Activated CD4-positive, alpha-beta memory T cell treated with anti-CD3 and anti-CD28 coated beads for 36 hours (primary cell): ENCODE results near the gene VDR. TPM values are rescaled to one million over a fixed set of nuclear protein-coding genes. Genes with fewer than 3 reads are reported as not detected.

Experiments
- CTCF ChIA-PET: fragments of 350-600 bp; sonication (Branson Sonifier 250); formaldehyde crosslinking; loops from one replicate; lab custom pipeline; 2021; ENCODE audit warnings: antibody characterized with exemption, inconsistent platforms; lab: Charles Lee
- POLR2A ChIA-PET: fragments of 350-600 bp; sonication (Branson Sonifier 250); formaldehyde crosslinking; loops from one replicate; lab custom pipeline; 2021; ENCODE audit warnings: antibody characterized with exemption; lab: Charles Lee
- DNase-seq: peaks from one replicate; pipeline ENCODE4 v3.0.0-alpha.2; 2020
- H3K27ac Mint-ChIP-seq: one replicate; pipeline ENCODE4 v1.8.0; 2021; ENCODE audit warnings: mixed read lengths
- H3K27me3 Mint-ChIP-seq: one replicate; pipeline ENCODE4 v1.8.0; 2021; ENCODE audit warnings: mixed read lengths
- H3K36me3 Mint-ChIP-seq: one replicate; pipeline ENCODE4 v1.8.0; 2021; ENCODE audit warnings: mixed read lengths
- H3K4me1 Mint-ChIP-seq: one replicate; pipeline ENCODE4 v1.8.0; 2021; ENCODE audit warnings: low read depth, mixed read lengths
- H3K4me3 Mint-ChIP-seq: one replicate; pipeline ENCODE4 v1.8.0; 2021; ENCODE audit warnings: mild to moderate bottlenecking, mixed read lengths
- H3K9me3 Mint-ChIP-seq: one replicate; pipeline ENCODE4 v1.8.0; 2021; ENCODE audit warnings: mixed read lengths
- intact Hi-C: fragments of 100-400 bp; cut with micrococcal nuclease; formaldehyde crosslinking; loops from one replicate; pipeline ENCODE4 v1.15.1; 2023
- total RNA-seq, 2 experiments: library from RNA; stranded (reverse); gene quantifications; one replicate each; pipeline ENCODE4 v1.2.3, GENCODE V29; 2021

Gene VDR
- total RNA-seq, 2 experiments from 2014 or later: 156 TPM

- DNase-seq: peak; percentile 60
- ChIA-PET POLR2A (interaction anchor here (1.0 to 6.3 kb wide), 3 partner anchors 10 to 22 kb away, joined by 3 to 76 read pairs (median 3); partner anchors contain the start of gene VDR), CTCF (interaction anchor here (2.6 to 5.1 kb wide), 3 partner anchors 13 to 23 kb away, joined by 14 to 34 read pairs (median 30); partner anchors contain the start of gene VDR)
- Mint-ChIP-seq H3K4me3 (peak overlapping the region; percentile 89), H3K4me1 (peaks cover 84% of the 10 kb centered on the region), H3K27ac (peak overlapping the region; percentile 97), H3K9me3 (no peaks in the 10 kb centered on the region), H3K36me3 (peaks cover 87% of the 10 kb centered on the region), H3K27me3 (no peaks in the 10 kb centered on the region)
- intact Hi-C loops: loop anchor here (10.0 kb wide), 1 partner anchor 487 kb away; no protein-coding TSS in a partner anchor
Observed at GRCh38 chr12:47881826-47882427, 22.9 kb downstream of the VDR start.

GRCh38 chr12:47881051-47881450, 23.7 kb downstream of the VDR start:
- ChIA-PET CTCF (interaction anchor here (0.9 to 2.6 kb wide), 5 partner anchors 12 to 139 kb away, joined by 3 to 14 read pairs (median 4); partner anchors contain the start of gene TMEM106C), POLR2A (interaction anchor here (1.0 to 1.4 kb wide), 3 partner anchors 11 to 175 kb away, joined by 3 to 4 read pairs (median 3); partner anchors contain the start of gene RPAP3)
- peak overlapping the region; percentile 89 for H3K4me3 Mint-ChIP-seq
- peaks cover 88% of the 10 kb centered on the region for H3K36me3 Mint-ChIP-seq
- no peaks in the 10 kb centered on the region for H3K27me3 Mint-ChIP-seq
- peak overlapping the region; percentile 66 for H3K27ac Mint-ChIP-seq
- no peaks in the 10 kb centered on the region for H3K9me3 Mint-ChIP-seq
- intact Hi-C loops: loop anchor here (10.0 kb wide), 1 partner anchor 486 kb away; no protein-coding TSS in a partner anchor
- no peak for DNase-seq
- H3K4me1 Mint-ChIP-seq: peaks cover 84% of the 10 kb centered on the region

- DNase-seq: no peak
- H3K4me1 Mint-ChIP-seq: peaks cover 68% of the 10 kb centered on the region
- POLR2A ChIA-PET: interaction anchor here (2.5 kb wide), 1 partner anchor 10 kb away, joined by 14 read pairs; no protein-coding TSS in a partner anchor
- peak overlapping the region; percentile 44 for H3K27ac Mint-ChIP-seq
- no peaks in the 10 kb centered on the region for H3K27me3 Mint-ChIP-seq
- peaks cover 91% of the 10 kb centered on the region for H3K36me3 Mint-ChIP-seq
- no peaks in the 10 kb centered on the region for H3K9me3 Mint-ChIP-seq
- H3K4me3 Mint-ChIP-seq: peak overlapping the region; percentile 14
- CTCF ChIA-PET: interaction anchor here (1.1 to 1.2 kb wide), 2 partner anchors 17 to 85 kb away, joined by 3 to 5 read pairs; partner anchors contain the start of gene TMEM106C
- intact Hi-C loops: no loop called here
Observed at GRCh38 chr12:47878918-47879481, 25.8 kb downstream of the VDR start.

GRCh38 chr12:47878293-47878917, 26.4 kb downstream of the VDR start:
- Mint-ChIP-seq H3K36me3 (peaks cover 91% of the 10 kb centered on the region), H3K4me1 (peaks cover 64% of the 10 kb centered on the region), H3K27me3 (no peaks in the 10 kb centered on the region), H3K27ac (peak overlapping the region; percentile 42), H3K4me3 (no peak overlapping the region), H3K9me3 (no peaks in the 10 kb centered on the region)
- ChIA-PET CTCF (interaction anchor here (1.1 to 1.5 kb wide), 2 partner anchors 26 to 85 kb away, joined by 3 to 5 read pairs; partner anchors contain the start of genes TMEM106C and VDR), POLR2A (interaction anchor here (2.5 kb wide), 1 partner anchor 9 kb away, joined by 14 read pairs; no protein-coding TSS in a partner anchor)
- no peak for DNase-seq
- intact Hi-C loops: no loop called here

GRCh38 chr12:47877081-47877480, 27.7 kb downstream of the VDR start:
- H3K4me3 Mint-ChIP-seq: no peak overlapping the region
- no peaks in the 10 kb centered on the region for H3K27me3 Mint-ChIP-seq
- ChIA-PET POLR2A (no interaction called here), CTCF (interaction anchor here (1.5 kb wide), 1 partner anchor 27 kb away, joined by 3 read pairs; the partner anchor contains the start of gene VDR)
- peak overlapping the region; percentile 34 for H3K27ac Mint-ChIP-seq
- H3K36me3 Mint-ChIP-seq: peaks cover 91% of the 10 kb centered on the region
- DNase-seq: no peak
- H3K4me1 Mint-ChIP-seq: peaks cover 66% of the 10 kb centered on the region
- intact Hi-C loops: no loop called here
- no peaks in the 10 kb centered on the region for H3K9me3 Mint-ChIP-seq

GRCh38 chr12:47876440-47876960, 28.3 kb downstream of the VDR start:
- peaks cover 91% of the 10 kb centered on the region for H3K36me3 Mint-ChIP-seq
- intact Hi-C loops: no loop called here
- POLR2A ChIA-PET: no interaction called here
- peak overlapping the region; percentile 34 for H3K27ac Mint-ChIP-seq
- H3K9me3 Mint-ChIP-seq: no peaks in the 10 kb centered on the region
- peaks cover 66% of the 10 kb centered on the region for H3K4me1 Mint-ChIP-seq
- no peak overlapping the region for H3K4me3 Mint-ChIP-seq
- H3K27me3 Mint-ChIP-seq: no peaks in the 10 kb centered on the region
- DNase-seq: no peak
- CTCF ChIA-PET: interaction anchor here (1.5 kb wide), 1 partner anchor 28 kb away, joined by 3 read pairs; the partner anchor contains the start of gene VDR

GRCh38 chr12:47875746-47876439, 28.9 kb downstream of the VDR start:
- DNase-seq: no peak
- H3K27me3 Mint-ChIP-seq: no peaks in the 10 kb centered on the region
- peaks cover 66% of the 10 kb centered on the region for H3K4me1 Mint-ChIP-seq
- CTCF ChIA-PET: interaction anchor here (1.3 to 1.4 kb wide), 3 partner anchors 10 to 38 kb away, joined by 3 to 5 read pairs (median 3); no protein-coding TSS in a partner anchor
- H3K9me3 Mint-ChIP-seq: no peaks in the 10 kb centered on the region
- no peak overlapping the region for H3K4me3 Mint-ChIP-seq
- intact Hi-C loops: no loop called here
- H3K27ac Mint-ChIP-seq: peak overlapping the region; percentile 34
- H3K36me3 Mint-ChIP-seq: peaks cover 90% of the 10 kb centered on the region
- POLR2A ChIA-PET: interaction anchor here (1.3 kb wide), 1 partner anchor 29 kb away, joined by 3 read pairs; the partner anchor contains the start of gene VDR

GRCh38 chr12:47874316-47874715, 30.5 kb downstream of the VDR start:
- Mint-ChIP-seq H3K36me3 (peaks cover 93% of the 10 kb centered on the region), H3K27ac (no peak overlapping the region), H3K27me3 (no peaks in the 10 kb centered on the region), H3K4me3 (no peak overlapping the region), H3K9me3 (no peaks in the 10 kb centered on the region), H3K4me1 (peaks cover 69% of the 10 kb centered on the region)
- CTCF ChIA-PET: interaction anchor here (1.3 kb wide), 1 partner anchor 36 kb away, joined by 3 read pairs; no protein-coding TSS in a partner anchor
- DNase-seq: no peak
- POLR2A ChIA-PET: interaction anchor here (0.9 to 1.3 kb wide), 3 partner anchors 12 to 30 kb away, joined by 3 to 4 read pairs (median 3); partner anchors contain the start of gene VDR
- intact Hi-C loops: no loop called here

- no peak overlapping the region for H3K4me3 Mint-ChIP-seq
- ChIA-PET POLR2A (interaction anchor here (0.8 to 5.7 kb wide), 4 partner anchors 9 to 14 kb away, joined by 3 to 76 read pairs (median 12); no protein-coding TSS in a partner anchor), CTCF (interaction anchor here (1.1 to 3.0 kb wide), 8 partner anchors 9 to 127 kb away, joined by 3 to 18 read pairs (median 7); partner anchors contain the start of genes TMEM106C and VDR)
- no peaks in the 10 kb centered on the region for H3K27me3 Mint-ChIP-seq
- H3K9me3 Mint-ChIP-seq: no peaks in the 10 kb centered on the region
- H3K4me1 Mint-ChIP-seq: peaks cover 70% of the 10 kb centered on the region
- no peak for DNase-seq
- H3K36me3 Mint-ChIP-seq: peaks cover 81% of the 10 kb centered on the region
- H3K27ac Mint-ChIP-seq: peak overlapping the region; percentile 76
- intact Hi-C loops: no loop called here
Observed at GRCh38 chr12:47870175-47870781, 34.5 kb downstream of the VDR start.

- peak overlapping the region; percentile 95 for H3K27ac Mint-ChIP-seq
- POLR2A ChIA-PET: interaction anchor here (0.5 to 5.7 kb wide), 8 partner anchors 8 to 237 kb away, joined by 3 to 76 read pairs (median 11); partner anchors contain the start of genes SENP1 and VDR
- CTCF ChIA-PET: interaction anchor here (0.9 to 3.0 kb wide), 10 partner anchors 11 to 125 kb away, joined by 3 to 18 read pairs (median 8); partner anchors contain the start of gene VDR
- DNase-seq: peak; percentile 63
- no peak overlapping the region for H3K4me3 Mint-ChIP-seq
- peaks cover 80% of the 10 kb centered on the region for H3K36me3 Mint-ChIP-seq
- no peaks in the 10 kb centered on the region for H3K9me3 Mint-ChIP-seq
- H3K27me3 Mint-ChIP-seq: no peaks in the 10 kb centered on the region
- intact Hi-C loops: loop anchor here (1.0 kb wide), 1 partner anchor 8 kb away; no protein-coding TSS in a partner anchor
- H3K4me1 Mint-ChIP-seq: peaks cover 81% of the 10 kb centered on the region
Observed at GRCh38 chr12:47868552-47869031, 36.2 kb downstream of the VDR start.
